ENCODE results near the gene CNEP1R1. TPM values are rescaled to one million over a fixed set of nuclear protein-coding genes. Genes with fewer than 3 reads are reported as not detected.

The CNEP1R1 gene
- total and polyA plus RNA-seq, 12 donors, result 13.9 to 25.3 (median 19.9) TPM

DNA sequence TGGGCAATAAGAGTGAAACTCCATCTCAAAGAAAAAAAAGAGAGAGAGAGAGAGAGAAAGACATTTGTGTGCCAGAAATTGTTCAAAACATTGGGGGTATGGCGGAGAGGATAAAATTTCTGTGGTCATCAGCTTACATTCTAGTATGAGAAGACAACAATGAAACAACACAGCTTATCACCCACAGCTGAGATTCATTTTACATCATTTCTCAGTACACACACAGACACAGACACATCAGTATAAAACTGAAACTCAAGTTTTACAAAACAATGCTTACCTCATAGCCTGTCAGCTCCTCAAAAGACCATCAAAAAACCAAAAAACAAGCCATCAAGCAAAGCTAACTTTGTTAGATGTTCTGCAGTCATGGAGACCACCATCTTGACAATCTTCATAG lies 31.4 kb upstream of the CNEP1R1 start:
- TF ChIP-seq POLR2A (IDR thresholded peaks at IDR 0.05) (no peak), CTCF (IDR thresholded peaks at IDR 0.05) (no peak)
- Histone ChIP-seq H3K4me1 (replicated peaks in 1 of 2) (no peaks in the 10 kb centered on the region), H3K9me3 (replicated peaks in 1 of 3) (no peaks in the 10 kb centered on the region), H3K27me3 (no peaks in the 10 kb centered on the region), H3K4me3 (no peak overlapping the region), H3K36me3 (replicated peaks in 1 of 2) (no peaks in the 10 kb centered on the region), H3K27ac (no peak overlapping the region)
- no peak for DNase-seq
- intact Hi-C loops (cut with DNase I), result no loop called here
- 90 to 94% (median 92%) methylated on average over 1 of the region's 1 CpG for WGBS, 4 donors

- TF ChIP-seq POLR2A (IDR thresholded peaks at IDR 0.05) (no peak), CTCF (IDR thresholded peaks at IDR 0.05) (no peak)
- no peak overlapping the region for H3K27ac ChIP-seq
- no peaks in the 10 kb centered on the region for H3K4me1 ChIP-seq (replicated peaks in 1 of 2)
- no peaks in the 10 kb centered on the region for H3K9me3 ChIP-seq (replicated peaks in 1 of 3)
- H3K27me3 ChIP-seq, result no peaks in the 10 kb centered on the region
- no peaks in the 10 kb centered on the region for H3K36me3 ChIP-seq (replicated peaks in 1 of 2)
- H3K4me3 ChIP-seq, result no peak overlapping the region
- intact Hi-C loops (cut with DNase I), result no loop called here
- no peak for DNase-seq
- 29 to 50% (median 39%) methylated on average over 1 of the region's 1 CpG for WGBS, 4 donors
Observed at GRCh38 chr16:49994006-49994405, 31.0 kb upstream of the CNEP1R1 start.

- Histone ChIP-seq H3K27ac (no peak overlapping the region), H3K4me3 (no peak overlapping the region), H3K27me3 (no peaks in the 10 kb centered on the region), H3K4me1 (replicated peaks in 1 of 2) (no peaks in the 10 kb centered on the region), H3K36me3 (replicated peaks in 1 of 2) (no peaks in the 10 kb centered on the region), H3K9me3 (replicated peaks in 1 of 3) (no peaks in the 10 kb centered on the region)
- no peak for DNase-seq
- TF ChIP-seq POLR2A (IDR thresholded peaks at IDR 0.05), result no peak
- TF ChIP-seq CTCF (IDR thresholded peaks at IDR 0.05), result no peak
- intact Hi-C loops (cut with DNase I), result no loop called here
- 70 to 90% (median 70%) methylated on average over 1 of the region's 1 CpG for WGBS, 4 donors
Observed at GRCh38 chr16:49995720-49996119, 29.3 kb upstream of the CNEP1R1 start.

GRCh38 chr16:49997721-49998251 lies 27.2 kb upstream of the CNEP1R1 start:
- intact Hi-C loops (cut with DNase I), result no loop called here
- no peaks in the 10 kb centered on the region for H3K4me1 ChIP-seq (replicated peaks in 1 of 2)
- H3K27ac ChIP-seq, result no peak overlapping the region
- H3K9me3 ChIP-seq (replicated peaks in 1 of 3), result no peaks in the 10 kb centered on the region
- DNase-seq, result no peak
- H3K27me3 ChIP-seq, result no peaks in the 10 kb centered on the region
- no peak overlapping the region for H3K4me3 ChIP-seq
- H3K36me3 ChIP-seq (replicated peaks in 1 of 2), result no peaks in the 10 kb centered on the region
- TF ChIP-seq CTCF (IDR thresholded peaks at IDR 0.05) (no peak), POLR2A (IDR thresholded peaks at IDR 0.05) (no peak)
- 75 to 94% (median 83%) methylated on average over 4 of the region's 4 CpGs for WGBS, 4 donors
